Pancreas (tissue), 10 donors: ENCODE data around the gene POU5F1. TPM values are rescaled to one million over a fixed set of nuclear protein-coding genes. Genes with fewer than 3 reads are reported as not detected.
A peak's percentile ranks its signal among the peaks of the same experiment; 100 is the strongest.
"Not testable (repeated sequence)": the region's sequence is repeated elsewhere in the genome, so short reads cannot be mapped to it uniquely, and the experiment has no call there.

Experiments
- ATAC-seq, 4 donors: fragments of 200-7000 bp; cut with Tn5 transposase; one replicate each; pipeline versions ENCODE4 v1.8.0 to v1.9.1; 2020; ENCODE audit warnings: mild to moderate bottlenecking in 4 of 4, moderate library complexity in 4 of 4
- DNase-seq, 6 donors: peaks; one replicate each; pipeline ENCODE4 v3.0.0-alpha.2; 2020
- FAIRE-seq: peaks from 2 replicates; lab custom pipeline; 2012; peaks lifted over from hg19 to GRCh38; lab: Jason Lieb, UNC
- H3K27ac ChIP-seq, 4 donors: fragments of 200-600 bp; sonication (generic); 1 replicate in 3 of 4; 2 replicates in 1 of 4; pipeline versions ENCODE4 v1.5.0 to v1.8.0; 2020
- H3K27me3 ChIP-seq, 4 donors: fragments of 200-600 bp; one replicate each; pipeline ENCODE4 v1.8.0; 2021
- H3K36me3 ChIP-seq, 3 donors: fragments of 200-600 bp; sonication (generic) in 1 of 3; one replicate each; pipeline versions ENCODE4 v1.5.0 to v1.8.0; 2020 to 2021
- H3K4me1 ChIP-seq, 3 donors: fragments of 200-600 bp; one replicate each; pipeline ENCODE4 v1.8.0; 2021
- H3K4me3 ChIP-seq, 4 donors: fragments of 200-600 bp; sonication (generic) in 2 of 4; one replicate each; pipeline versions ENCODE4 v1.5.0 to v1.8.0; 2020 to 2021
- H3K9me3 ChIP-seq, 4 donors: fragments of 200-600 bp; one replicate each; pipeline ENCODE4 v1.8.0; 2021
- WGBS, 2 donors: extraction: QIAGEN DNeasy Blood & Tissue Kit; methylation state at CpG; one replicate each; pipeline ENCODE4 v1.1.7; 2013; 5-methylcytosine and 5-hydroxymethylcytosine counted together
- intact Hi-C, 3 donors: fragments of 100-400 bp; cut with DNase I; formaldehyde crosslinking; loops; one replicate each; pipeline versions ENCODE4 v1.11.1 to v1.14.2; 2022
- polyA plus RNA-seq, 2 donors: library from polyadenylated mRNA; stranded (reverse); fragments of 200-250 nt; gene quantifications; one replicate each; pipeline ENCODE4 v1.2.3, GENCODE V29; 2013
- total RNA-seq, 6 donors: library from RNA; stranded (reverse); fragmentation: NEBNext Ultra II Directional in 4 of 6; extraction: Animal tissue kit (Norgen Biotek cat#: 25700) in 4 of 6; gene quantifications; one replicate each; pipeline versions ENCODE4 v1.2.1 to v1.2.4, GENCODE V29; 2021 to 2023
- TF ChIP-seq, protein P1 (sequence below), 4 donors: fragments of 200-600 bp; sonication (generic) in 3 of 4; IDR thresholded peaks; one replicate each; pipeline versions ENCODE4 v1.5.0 to v1.8.0; 2021; ENCODE audit warnings: antibody characterized with exemption in 4 of 4
- donor health status: healthy with polysubstance abuse.
- donor health status: DM: no; HTN: no; CAD: no; lungs with moderate emphysema.
- donor health status: DM: no; HTN: no; CAD: no.
- donor health status: control.
- donor health status: control.
- donor health status: Bipolar disorder and iron deficiency.
- donor health status: DM: yes; HTN: yes; CAD: no.
- donor health status: DM: no; HTN: no; CAD: no.
- donor health status: DM: no; HTN: no; CAD: no.
- donor health status: DM: yes; HTN: yes; CAD: no.

POU5F1 gene
- total and polyA plus RNA-seq, 8 donors: 1.1 to 32.1 (median 4.3) TPM

DNA sequence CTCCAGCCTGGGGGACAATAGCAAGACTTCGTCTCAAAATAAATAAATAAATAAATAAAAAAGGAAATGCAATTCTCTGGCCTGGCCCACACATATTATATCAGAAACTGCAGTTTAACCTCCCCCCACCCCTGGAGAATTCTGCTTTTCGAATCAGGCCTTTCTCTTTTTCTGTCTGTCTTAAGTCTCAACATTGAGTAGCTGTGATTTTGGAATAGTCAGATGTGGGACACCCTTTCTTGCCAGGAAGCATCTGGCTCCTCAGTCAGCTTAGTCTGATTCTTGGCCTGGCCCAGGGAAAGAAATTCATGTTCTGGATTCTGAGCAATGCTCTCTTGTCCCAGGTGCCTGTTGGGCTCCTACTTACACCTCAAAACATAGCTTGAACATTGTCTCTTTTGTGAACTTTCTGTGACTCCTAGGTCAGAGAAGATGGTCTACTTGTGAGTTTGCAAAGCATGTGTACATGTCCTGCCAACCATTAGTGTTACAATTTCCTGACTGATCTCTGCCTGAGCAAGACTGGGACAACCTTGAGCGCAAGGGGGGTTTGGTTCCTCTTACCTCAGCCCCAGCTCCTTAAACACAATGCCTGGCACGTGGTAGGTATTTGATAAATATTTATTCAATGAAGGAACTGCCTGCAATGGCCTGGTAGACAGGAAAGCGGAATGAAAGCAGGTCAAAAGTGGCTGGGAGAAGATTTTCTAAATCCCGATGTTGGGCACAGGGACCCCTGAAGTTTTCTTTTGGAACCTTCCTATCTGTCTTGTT lies 23.8 kb upstream of the POU5F1 start:
- Histone ChIP-seq H3K4me1 (peaks cover 0 to 9% (median 0%) of the 10 kb centered on the region in 3 donors), H3K36me3 (no peaks in the 10 kb centered on the region), H3K4me3 (no peak overlapping the region), H3K27me3 (no peaks in the 10 kb centered on the region), H3K9me3 (no peaks in the 10 kb centered on the region), H3K27ac (no peak overlapping the region)
- FAIRE-seq: no peak
- ATAC-seq: no peak
- WGBS, 2 donors: 61 to 71% methylated on average over 6 of the region's 6 CpGs
- DNase-seq: no peak
- TF ChIP-seq, protein P1, sequence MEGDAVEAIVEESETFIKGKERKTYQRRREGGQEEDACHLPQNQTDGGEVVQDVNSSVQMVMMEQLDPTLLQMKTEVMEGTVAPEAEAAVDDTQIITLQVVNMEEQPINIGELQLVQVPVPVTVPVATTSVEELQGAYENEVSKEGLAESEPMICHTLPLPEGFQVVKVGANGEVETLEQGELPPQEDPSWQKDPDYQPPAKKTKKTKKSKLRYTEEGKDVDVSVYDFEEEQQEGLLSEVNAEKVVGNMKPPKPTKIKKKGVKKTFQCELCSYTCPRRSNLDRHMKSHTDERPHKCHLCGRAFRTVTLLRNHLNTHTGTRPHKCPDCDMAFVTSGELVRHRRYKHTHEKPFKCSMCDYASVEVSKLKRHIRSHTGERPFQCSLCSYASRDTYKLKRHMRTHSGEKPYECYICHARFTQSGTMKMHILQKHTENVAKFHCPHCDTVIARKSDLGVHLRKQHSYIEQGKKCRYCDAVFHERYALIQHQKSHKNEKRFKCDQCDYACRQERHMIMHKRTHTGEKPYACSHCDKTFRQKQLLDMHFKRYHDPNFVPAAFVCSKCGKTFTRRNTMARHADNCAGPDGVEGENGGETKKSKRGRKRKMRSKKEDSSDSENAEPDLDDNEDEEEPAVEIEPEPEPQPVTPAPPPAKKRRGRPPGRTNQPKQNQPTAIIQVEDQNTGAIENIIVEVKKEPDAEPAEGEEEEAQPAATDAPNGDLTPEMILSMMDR (IDR thresholded peaks at IDR 0.05): no peak
- intact Hi-C loops: loop anchor here in 1 of 3 donors (10.0 kb wide), 1 partner anchor 171 kb away; no protein-coding TSS in a partner anchor

DNA sequence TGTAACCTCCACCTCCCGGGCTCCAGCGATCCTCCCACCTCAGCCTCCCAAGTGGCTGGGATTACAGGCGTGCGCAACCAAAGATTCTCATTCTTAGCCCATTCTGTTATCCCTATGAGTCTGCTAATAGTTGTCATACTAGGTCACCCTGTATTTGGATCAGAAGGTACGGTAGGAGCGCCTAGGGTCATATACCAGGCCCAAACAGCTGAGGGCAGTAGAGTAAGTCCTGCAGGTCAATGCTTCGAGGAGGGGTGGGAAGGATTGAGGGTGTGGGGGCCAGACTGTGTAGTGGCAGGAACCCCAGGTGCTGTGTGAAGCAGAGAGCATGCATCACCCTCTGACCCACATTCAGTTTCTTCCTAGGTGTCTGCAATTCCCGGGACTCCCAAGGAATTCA lies 22.7 kb upstream of the POU5F1 start:
- DNase-seq (no peak), FAIRE-seq (no peak), ATAC-seq (no peak)
- Histone ChIP-seq H3K9me3 (no peaks in the 10 kb centered on the region), H3K27me3 (no peaks in the 10 kb centered on the region), H3K27ac (no peak overlapping the region), H3K4me1 (peaks cover 0 to 11% (median 3%) of the 10 kb centered on the region in 3 donors), H3K36me3 (no peaks in the 10 kb centered on the region), H3K4me3 (no peak overlapping the region)
- intact Hi-C loops: loop anchor here in 2 of 3 donors (2.0 to 10.0 kb wide), 3 partner anchors 54 to 172 kb away; partner anchors contain the start of gene PSORS1C2 (in 1 of the 2)
- TF ChIP-seq, protein P1 (IDR thresholded peaks at IDR 0.05): no peak
- WGBS, 2 donors: 81 to 84% methylated on average over 8 of the region's 8 CpGs

DNA sequence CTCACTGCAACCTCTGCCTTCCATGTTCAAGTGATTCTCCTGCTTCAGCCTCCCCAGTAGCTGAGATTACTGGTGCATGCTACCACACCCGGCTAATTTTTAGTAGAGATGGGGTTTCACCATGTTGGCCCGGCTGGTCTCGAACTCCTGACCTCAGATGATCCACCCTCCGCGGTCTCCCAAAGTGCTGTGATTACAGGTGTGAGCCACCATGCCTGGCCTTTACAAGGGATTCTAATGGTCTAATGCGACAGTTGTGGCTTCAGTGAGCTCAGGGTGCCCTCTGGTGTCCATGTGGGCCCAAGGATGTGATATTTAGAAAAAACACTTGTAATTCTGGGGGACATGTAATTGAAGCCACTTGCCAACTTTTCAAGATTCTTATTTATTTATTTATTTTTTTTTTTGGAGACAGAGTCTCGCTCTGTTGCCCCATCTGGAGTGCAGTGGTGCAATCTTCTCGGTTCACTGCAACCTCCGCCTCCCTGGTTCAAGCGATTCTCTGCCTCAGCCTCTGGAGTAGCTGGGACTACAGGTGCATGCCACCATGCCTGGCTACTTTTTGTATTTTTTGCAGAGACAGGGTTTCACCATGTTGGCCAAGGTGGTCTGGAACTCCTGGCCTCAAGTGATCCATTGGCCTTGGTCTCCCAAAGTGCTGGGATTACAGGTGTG lies 22.1 kb upstream of the POU5F1 start:
- ATAC-seq: peak in 3 of 4 donors; percentile 31 to 56 (median 44)
- H3K27me3 ChIP-seq, H3K27ac ChIP-seq, H3K4me3 ChIP-seq, FAIRE-seq, H3K9me3 ChIP-seq, H3K36me3 ChIP-seq: not testable (repeated sequence)
- H3K4me1 ChIP-seq: peaks cover 3 to 13% (median 4%) of the 10 kb centered on the region in 3 donors
- DNase-seq: peak in 5 of 6 donors; percentile 61 to 83 (median 69)
- intact Hi-C loops: loop anchor here in 2 of 3 donors (2.0 to 10.0 kb wide), 3 partner anchors 54 to 172 kb away; partner anchors contain the start of gene PSORS1C2 (in 1 of the 2)
- TF ChIP-seq, protein P1 (IDR thresholded peaks at IDR 0.05): peak in 3 of 4 donors; percentile 26 to 49 (median 39)
- WGBS, 2 donors: 52 to 56% methylated on average over 10 of the region's 10 CpGs

DNA sequence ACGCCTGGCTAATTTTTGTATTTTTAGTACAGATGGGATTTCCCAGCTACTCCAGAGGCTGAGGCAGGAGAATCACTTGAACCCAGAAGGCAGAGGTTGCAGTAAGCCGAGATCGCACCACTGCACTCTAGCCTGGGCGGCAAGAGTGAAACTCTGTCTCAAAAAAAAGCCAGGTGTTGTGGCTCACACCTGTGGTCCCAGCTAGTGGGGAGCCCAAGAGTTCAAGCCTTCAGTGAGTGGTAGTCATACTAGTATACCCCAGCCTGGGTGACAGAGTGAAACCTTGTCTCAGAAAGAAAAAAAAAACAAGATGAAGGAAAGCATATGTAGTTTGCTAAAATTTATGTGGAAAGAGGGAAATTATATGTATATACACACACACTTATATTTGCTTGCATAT lies 20.0 kb upstream of the POU5F1 start:
- no peak overlapping the region for H3K4me3 ChIP-seq
- intact Hi-C loops: loop anchor here in 1 of 3 donors (10.0 kb wide), 1 partner anchor 174 kb away; no protein-coding TSS in a partner anchor
- TF ChIP-seq, protein P1 (IDR thresholded peaks at IDR 0.05): no peak
- no peaks in the 10 kb centered on the region for H3K27me3 ChIP-seq
- FAIRE-seq: no peak
- ATAC-seq: no peak
- peaks cover 13 to 18% (median 14%) of the 10 kb centered on the region in 3 donors for H3K4me1 ChIP-seq
- no peaks in the 10 kb centered on the region for H3K9me3 ChIP-seq
- no peak overlapping the region for H3K27ac ChIP-seq
- 74 to 86% methylated on average over 4 of the region's 4 CpGs for WGBS, 2 donors
- DNase-seq: no peak
- H3K36me3 ChIP-seq: no peaks in the 10 kb centered on the region

DNA sequence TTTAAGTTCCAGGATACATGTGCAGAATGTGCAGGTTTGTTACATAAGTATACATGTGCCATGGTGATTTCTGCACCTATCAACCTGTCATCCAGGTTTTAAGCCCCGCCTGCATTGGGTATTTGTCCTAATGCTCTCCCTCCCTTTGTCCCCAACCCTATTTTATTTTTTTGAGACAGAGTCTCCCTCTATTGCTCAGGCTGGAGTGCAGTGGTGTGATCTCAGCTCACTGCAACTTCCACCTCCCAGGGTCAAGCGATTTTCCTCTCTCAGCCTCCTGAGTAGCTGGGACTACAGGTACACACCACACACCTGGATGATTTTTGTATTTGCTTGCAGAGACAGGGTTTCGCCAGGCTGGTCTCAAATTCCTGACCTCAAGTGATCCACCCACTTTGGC lies 18.7 kb upstream of the POU5F1 start:
- H3K27ac ChIP-seq: peak overlapping the region in 3 of 4 donors; percentile 88 to 98 (median 97)

More for the DNA sequence above, 18.7 kb upstream of the POU5F1 start:
- H3K9me3 ChIP-seq, intact Hi-C loops, H3K27me3 ChIP-seq, H3K4me3 ChIP-seq, H3K36me3 ChIP-seq, FAIRE-seq: not testable (repeated sequence)
- peaks cover 13 to 19% (median 14%) of the 10 kb centered on the region in 3 donors for H3K4me1 ChIP-seq
- ATAC-seq (peak; percentile 4 to 29 (median 12)), DNase-seq (peak in 1 of 6 donors; percentile 23)
- 42 to 45% methylated on average over 3 of the region's 3 CpGs for WGBS, 2 donors
